ENCODE data around the gene C22orf23. TPM values are rescaled to one million over a fixed set of nuclear protein-coding genes. Genes with fewer than 3 reads are reported as not detected.

The C22orf23 gene
- polyA plus RNA-seq, 2 of the 4 experiments (the other 2 are of a cell fraction): 0.26 to 0.52 TPM

GRCh38 chr22:37904572-37905533 is 48.5 kb downstream of the C22orf23 start:
- POLR2A ChIA-PET: interaction anchor here (0.6 to 1.6 kb wide), 6 partner anchors 8 to 297 kb away, joined by 3 to 7 read pairs (median 5); partner anchors contain the start of genes C22orf23 and POLR2F
- CTCF ChIA-PET: interaction anchor here (0.7 to 2.9 kb wide), 14 partner anchors 12 to 87 kb away, joined by 3 to 20 read pairs (median 6); partner anchors contain the start of genes C22orf23 and POLR2F
- Histone ChIP-seq H3K9me3 (no peaks in the 10 kb centered on the region), H3K4me2 (peak overlapping the region; percentile 98), H3K4me3 (peak overlapping the region; percentile 95), H3K4me1 (peaks cover 28% of the 10 kb centered on the region), H3K27ac (peak overlapping the region; percentile 99)
- peak; percentile 79 to 84 for ATAC-seq
- WGBS (ENCODE audit: missing lambda C conversion rate): 53% methylated on average over 8 of the region's 10 CpGs
- no peak for FAIRE-seq
- peak in 1 of 2 experiments; percentile 12; a peak in 1 of 5 replicates for TF ChIP-seq EP300 (IDR thresholded peaks at IDR 0.05)
- TF ChIP-seq, protein P1, sequence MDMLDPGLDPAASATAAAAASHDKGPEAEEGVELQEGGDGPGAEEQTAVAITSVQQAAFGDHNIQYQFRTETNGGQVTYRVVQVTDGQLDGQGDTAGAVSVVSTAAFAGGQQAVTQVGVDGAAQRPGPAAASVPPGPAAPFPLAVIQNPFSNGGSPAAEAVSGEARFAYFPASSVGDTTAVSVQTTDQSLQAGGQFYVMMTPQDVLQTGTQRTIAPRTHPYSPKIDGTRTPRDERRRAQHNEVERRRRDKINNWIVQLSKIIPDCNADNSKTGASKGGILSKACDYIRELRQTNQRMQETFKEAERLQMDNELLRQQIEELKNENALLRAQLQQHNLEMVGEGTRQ (IDR thresholded peaks at IDR 0.05): peak; percentile 27; the same call in 1 of the 2 replicates
- TF ChIP-seq FOSL2 (IDR thresholded peaks at IDR 0.05): 0 out of 2 replicates have a peak, but pooled peaks have one; percentile 43
- TF ChIP-seq FOSL2 (CRISPR knock-in tag; IDR thresholded peaks at IDR 0.05): peak; percentile 85
- TF ChIP-seq CEBPB (IDR thresholded peaks at IDR 0.05): peak in 1 of 2 experiments; percentile 39; a peak in 2 of 4 replicates
- TF ChIP-seq MAX (IDR thresholded peaks at IDR 0.05): no peak
- peak; percentile 81 to 84 for DNase-seq (ENCODE audit: low read depth in 1 of 2, low spot score in 1 of 2)

- FAIRE-seq: no peak
- CTCF ChIA-PET: interaction anchor here (0.6 to 5.3 kb wide), 8 partner anchors 9 to 81 kb away, joined by 3 to 23 read pairs (median 5); no protein-coding TSS in a partner anchor
- ATAC-seq: peak; percentile 35 to 50; a peak in 3 of 6 replicates
- TF ChIP-seq CBX8 (IDR thresholded peaks at IDR 0.05): no peak
- no peak for TF ChIP-seq PHF8 (IDR thresholded peaks at IDR 0.05; ENCODE audit: borderline replicate concordance, low read depth)
- TF ChIP-seq, protein P1 (IDR thresholded peaks at IDR 0.05): no peak
- TF ChIP-seq TFCP2L1 (CRISPR knock-in tag; IDR thresholded peaks at IDR 0.05): no peak
- no peak for TF ChIP-seq PBX3 (IDR thresholded peaks at IDR 0.05)
- peak in 1 of 2 experiments; percentile 52 for DNase-seq (ENCODE audit: low read depth in 1 of 2, low spot score in 1 of 2)
- Histone ChIP-seq H3K4me2 (peak overlapping the region; percentile 38; the same call in 2 of the 3 replicates), H3K4me1 (peaks cover 41% of the 10 kb centered on the region), H3K4me3 (no peak overlapping the region), H3K9me3 (no peaks in the 10 kb centered on the region), H3K27ac (peak overlapping the region; percentile 71 to 83)
- POLR2A ChIA-PET: no interaction called here
- 58% methylated on average over 2 of the region's 9 CpGs for WGBS (ENCODE audit: missing lambda C conversion rate)
Observed at GRCh38 chr22:37898441-37899181, 54.8 kb downstream of the C22orf23 start.

DNA sequence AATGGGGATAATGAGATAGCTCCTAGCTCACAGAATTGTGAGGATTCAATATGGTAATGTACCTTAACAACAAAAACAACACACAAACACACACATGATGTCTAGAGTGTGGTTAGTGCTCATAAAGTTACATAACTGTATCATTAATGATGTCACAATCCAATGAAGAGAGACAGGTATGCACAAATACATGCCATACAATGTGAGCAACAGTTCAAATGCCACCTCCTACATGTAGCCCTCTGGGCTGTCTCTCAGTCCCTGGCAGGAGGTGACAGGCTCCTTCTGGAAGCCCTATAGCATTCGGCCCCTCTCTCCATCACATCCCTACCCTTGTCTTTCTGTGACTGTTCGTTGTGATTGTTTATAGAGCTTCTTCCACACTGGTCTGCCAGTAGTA is 55.6 kb downstream of the C22orf23 start:
- DNase-seq (ENCODE audit: low read depth in 1 of 2, low spot score in 1 of 2) (no peak), ATAC-seq (peak in 1 of 2 experiments; percentile 9; a peak in 3 of 6 replicates), FAIRE-seq (no peak)
- Histone ChIP-seq H3K9me3 (no peaks in the 10 kb centered on the region), H3K4me3 (no peak overlapping the region), H3K4me1 (peaks cover 43% of the 10 kb centered on the region), H3K27ac (peak overlapping the region; percentile 71 to 83), H3K4me2 (no peak overlapping the region)
- TF ChIP-seq HOXA7 (CRISPR knock-in tag; IDR thresholded peaks at IDR 0.05): no peak
- TF ChIP-seq ZNF302 (CRISPR knock-in tag; IDR thresholded peaks at IDR 0.05): no peak
- TF ChIP-seq RARB (CRISPR knock-in tag; IDR thresholded peaks at IDR 0.05): no peak
- TF ChIP-seq ZFP36 (IDR thresholded peaks at IDR 0.05; ENCODE audit: borderline replicate concordance, partially characterized antibody): peak; percentile 38
- TF ChIP-seq CEBPB (IDR thresholded peaks at IDR 0.05): no peak
- no peak for TF ChIP-seq HES2 (IDR thresholded peaks at IDR 0.05)
- CTCF ChIA-PET: interaction anchor here (0.7 to 5.3 kb wide), 8 partner anchors 9 to 80 kb away, joined by 3 to 23 read pairs (median 5); no protein-coding TSS in a partner anchor
- WGBS (ENCODE audit: missing lambda C conversion rate): 92% methylated on average over 2 of the region's 2 CpGs
- POLR2A ChIA-PET: interaction anchor here (0.6 to 1.9 kb wide), 2 partner anchors 8 to 784 kb away, joined by 3 to 7 read pairs; partner anchors contain the start of genes MICALL1 and TOMM22
